Vagina (tissue), 2 donors: ENCODE results near the gene HEPN1.

Experiments used
- POLR2A ChIP-seq, 2 donors: fragments of 450-650 bp; IDR thresholded peaks; one replicate each; pipeline ENCODE4 v1.6.1; 2017; ENCODE audit warnings: antibody characterized with exemption in 2 of 2, mild to moderate bottlenecking in 2 of 2, moderate library complexity in 2 of 2
- POLR2AphosphoS5 ChIP-seq, 2 donors: sonication (generic); formaldehyde crosslinking; IDR thresholded peaks; one replicate each; pipeline ENCODE4 v1.9.0; 2017; ENCODE audit warnings: antibody characterized with exemption in 2 of 2, mild to moderate bottlenecking in 2 of 2, low read depth in 1 of 2; ENCODE audit not compliant: insufficient read depth in 1 of 2
- TF ChIP-seq, protein P1 (sequence below), 3 experiments: fragments of 450-650 bp in 2 of 3; fragments of 200-600 bp in 1 of 3; sonication (generic) in 1 of 3; IDR thresholded peaks; one replicate each; pipeline ENCODE4 v1.5.1; 2017 to 2019; ENCODE audit warnings: antibody characterized with exemption in 3 of 3, mild to moderate bottlenecking in 2 of 3, moderate library complexity in 2 of 3

DNA sequence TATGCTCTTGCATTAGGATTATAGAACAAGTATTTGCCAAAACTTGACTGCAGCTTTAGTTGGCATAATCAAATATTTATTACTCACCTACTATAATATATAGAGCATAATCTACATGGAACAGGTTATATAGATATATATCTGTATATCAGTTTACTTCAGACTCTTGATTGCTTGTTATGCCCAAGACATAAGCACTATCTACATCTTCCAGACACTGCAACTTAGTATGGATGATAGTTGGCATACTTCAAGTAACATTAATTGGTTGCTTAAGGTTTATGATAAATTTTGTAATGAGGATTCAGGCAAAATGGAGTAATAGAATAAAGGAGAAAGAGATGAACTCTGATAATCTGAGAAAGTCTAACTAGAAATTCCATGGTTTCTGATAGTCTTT lies 36.0 kb downstream of the HEPN1 start:
- TF ChIP-seq, protein P1, sequence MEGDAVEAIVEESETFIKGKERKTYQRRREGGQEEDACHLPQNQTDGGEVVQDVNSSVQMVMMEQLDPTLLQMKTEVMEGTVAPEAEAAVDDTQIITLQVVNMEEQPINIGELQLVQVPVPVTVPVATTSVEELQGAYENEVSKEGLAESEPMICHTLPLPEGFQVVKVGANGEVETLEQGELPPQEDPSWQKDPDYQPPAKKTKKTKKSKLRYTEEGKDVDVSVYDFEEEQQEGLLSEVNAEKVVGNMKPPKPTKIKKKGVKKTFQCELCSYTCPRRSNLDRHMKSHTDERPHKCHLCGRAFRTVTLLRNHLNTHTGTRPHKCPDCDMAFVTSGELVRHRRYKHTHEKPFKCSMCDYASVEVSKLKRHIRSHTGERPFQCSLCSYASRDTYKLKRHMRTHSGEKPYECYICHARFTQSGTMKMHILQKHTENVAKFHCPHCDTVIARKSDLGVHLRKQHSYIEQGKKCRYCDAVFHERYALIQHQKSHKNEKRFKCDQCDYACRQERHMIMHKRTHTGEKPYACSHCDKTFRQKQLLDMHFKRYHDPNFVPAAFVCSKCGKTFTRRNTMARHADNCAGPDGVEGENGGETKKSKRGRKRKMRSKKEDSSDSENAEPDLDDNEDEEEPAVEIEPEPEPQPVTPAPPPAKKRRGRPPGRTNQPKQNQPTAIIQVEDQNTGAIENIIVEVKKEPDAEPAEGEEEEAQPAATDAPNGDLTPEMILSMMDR (IDR thresholded peaks at IDR 0.05), result no peak
- no peak for TF ChIP-seq POLR2AphosphoS5 (IDR thresholded peaks at IDR 0.05; ENCODE audit: insufficient read depth in 1 of 2, low read depth in 1 of 2)
- TF ChIP-seq POLR2A (IDR thresholded peaks at IDR 0.05), result no peak
